AG04449 (cell line): ENCODE results near the gene PRR15L.
A peak's percentile ranks its signal among the peaks of the same experiment; 100 is the strongest.

Source experiments
- CTCF ChIA-PET: fragments of 350-600 bp; formaldehyde crosslinking; extraction: SDS; loops from one replicate; lab custom pipeline; 2021; ENCODE audit warnings: antibody characterized with exemption; lab: Yijun Ruan, JAX
- POLR2A ChIA-PET: fragments of 400-600, 350-600 bp; formaldehyde crosslinking; extraction: SDS; loops from one replicate; lab custom pipeline; 2020; ENCODE audit warnings: antibody characterized with exemption, inconsistent platforms; lab: Yijun Ruan, JAX
- DNase-seq: peaks from one replicate; pipeline ENCODE4 v3.0.0-alpha.2; 2010; ENCODE audit warnings: low read depth, low spot score
- H3K4me3 ChIP-seq: 2 replicates; pipeline ENCODE4 v1.5.1; 2011; ENCODE audit warnings: low read depth, mild to moderate bottlenecking, control low read depth, low read length
- TF ChIP-seq, protein P1 (sequence below): IDR thresholded peaks from one replicate; pipeline ENCODE4 v1.5.1; 2011; ENCODE audit warnings: mild to moderate bottlenecking, moderate library complexity, low read length, control low read depth, inconsistent platforms; ENCODE audit not compliant: insufficient read depth; ENCODE audit errors: missing control alignments

Gene PRR15L

DNA sequence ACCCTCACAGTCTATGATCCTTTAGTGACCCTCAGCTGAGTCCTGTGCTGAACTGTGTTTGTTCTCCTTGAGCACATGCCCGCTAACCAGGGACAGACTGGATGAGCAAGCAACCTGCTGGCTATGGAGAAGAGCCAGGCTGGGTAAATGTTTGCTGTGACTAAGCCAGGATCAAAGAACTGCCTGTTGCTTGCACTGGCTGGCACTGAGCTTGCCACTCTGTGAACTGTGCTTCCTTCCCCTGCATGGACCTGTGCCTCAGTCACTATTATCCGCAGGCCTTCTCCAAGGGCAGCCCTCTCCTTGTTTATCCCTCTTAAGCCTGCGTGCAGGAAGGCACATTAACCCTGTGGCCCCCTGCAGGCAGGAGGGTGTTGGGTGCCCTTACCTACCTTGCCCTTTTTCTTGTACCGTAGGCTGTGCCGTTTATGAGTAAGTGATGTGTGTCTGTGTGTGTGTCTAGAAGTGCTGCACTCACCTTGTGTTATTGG lies 8.9 kb downstream of the PRR15L start:
- TF ChIP-seq, protein P1, sequence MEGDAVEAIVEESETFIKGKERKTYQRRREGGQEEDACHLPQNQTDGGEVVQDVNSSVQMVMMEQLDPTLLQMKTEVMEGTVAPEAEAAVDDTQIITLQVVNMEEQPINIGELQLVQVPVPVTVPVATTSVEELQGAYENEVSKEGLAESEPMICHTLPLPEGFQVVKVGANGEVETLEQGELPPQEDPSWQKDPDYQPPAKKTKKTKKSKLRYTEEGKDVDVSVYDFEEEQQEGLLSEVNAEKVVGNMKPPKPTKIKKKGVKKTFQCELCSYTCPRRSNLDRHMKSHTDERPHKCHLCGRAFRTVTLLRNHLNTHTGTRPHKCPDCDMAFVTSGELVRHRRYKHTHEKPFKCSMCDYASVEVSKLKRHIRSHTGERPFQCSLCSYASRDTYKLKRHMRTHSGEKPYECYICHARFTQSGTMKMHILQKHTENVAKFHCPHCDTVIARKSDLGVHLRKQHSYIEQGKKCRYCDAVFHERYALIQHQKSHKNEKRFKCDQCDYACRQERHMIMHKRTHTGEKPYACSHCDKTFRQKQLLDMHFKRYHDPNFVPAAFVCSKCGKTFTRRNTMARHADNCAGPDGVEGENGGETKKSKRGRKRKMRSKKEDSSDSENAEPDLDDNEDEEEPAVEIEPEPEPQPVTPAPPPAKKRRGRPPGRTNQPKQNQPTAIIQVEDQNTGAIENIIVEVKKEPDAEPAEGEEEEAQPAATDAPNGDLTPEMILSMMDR, result peak; percentile 19
- DNase-seq, result no peak
- ChIA-PET CTCF (interaction anchor here (0.9 to 18.9 kb wide), 33 partner anchors 9 to 192 kb away, joined by 3 to 775 read pairs (median 5); partner anchors contain the start of genes CDK5RAP3, PNPO, PRR15L and SCRN2), POLR2A (interaction anchor here (0.8 to 1.5 kb wide), 2 partner anchors 22 to 69 kb away, joined by 3 read pairs; partner anchors contain the start of gene CDK5RAP3)
- no peak overlapping the region for H3K4me3 ChIP-seq

DNA sequence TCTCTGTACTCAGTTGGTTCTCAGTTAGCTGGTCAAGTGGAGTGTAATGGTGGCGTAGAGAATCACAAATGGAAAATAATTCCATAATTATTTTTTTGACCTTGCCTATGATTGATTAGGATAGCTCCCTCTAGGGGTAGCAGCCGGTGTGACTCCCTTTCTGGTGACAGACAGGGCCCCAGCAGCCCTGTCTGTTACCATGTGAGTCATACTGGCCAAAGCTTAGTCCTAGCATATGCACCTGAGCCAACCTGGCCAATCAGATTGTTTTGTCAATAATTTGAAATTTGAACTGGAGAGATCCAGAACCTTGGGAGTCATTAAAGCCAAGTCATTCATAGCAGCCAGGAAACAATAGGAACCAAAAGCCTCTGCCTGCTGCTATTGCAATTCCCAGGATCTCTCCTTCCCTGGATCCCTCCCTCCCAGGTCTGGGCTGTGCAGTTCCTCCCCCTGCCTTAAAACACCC lies 10.7 kb downstream of the PRR15L start:
- ChIA-PET POLR2A (no interaction called here), CTCF (interaction anchor here (0.7 to 18.9 kb wide), 31 partner anchors 8 to 333 kb away, joined by 3 to 775 read pairs (median 5); partner anchors contain the start of genes CDK5RAP3, LRRC46, MRPL10 and PNPO)
- DNase-seq, result peak; percentile 36
- TF ChIP-seq, protein P1, result peak; percentile 53
- H3K4me3 ChIP-seq, result no peak overlapping the region

DNA sequence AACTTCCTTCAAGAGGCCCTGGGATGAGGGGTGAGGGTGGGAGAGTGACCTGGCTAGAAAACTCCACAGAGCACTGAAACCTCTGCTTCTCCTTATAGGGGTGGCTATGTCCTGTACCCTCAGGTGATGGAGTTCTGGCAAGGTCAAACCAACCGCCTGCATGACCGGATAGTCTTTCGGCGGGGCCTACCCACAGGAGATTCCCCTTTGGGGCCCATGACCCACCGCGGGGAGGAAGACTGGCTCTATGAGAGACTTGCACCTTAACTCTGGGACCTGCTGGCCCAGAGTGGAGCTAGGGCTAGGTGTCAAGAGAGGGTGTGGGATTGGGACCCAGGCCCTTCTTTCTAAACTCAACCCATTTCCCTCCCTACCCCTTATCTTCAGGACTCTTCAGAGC lies 11.2 kb downstream of the PRR15L start:
- DNase-seq, result no peak
- ChIA-PET CTCF (interaction anchor here (0.7 to 18.9 kb wide), 31 partner anchors 7 to 334 kb away, joined by 3 to 775 read pairs (median 5); partner anchors contain the start of genes CDK5RAP3, LRRC46, MRPL10 and PNPO), POLR2A (no interaction called here)
- TF ChIP-seq, protein P1, result no peak
- H3K4me3 ChIP-seq, result no peak overlapping the region

DNA sequence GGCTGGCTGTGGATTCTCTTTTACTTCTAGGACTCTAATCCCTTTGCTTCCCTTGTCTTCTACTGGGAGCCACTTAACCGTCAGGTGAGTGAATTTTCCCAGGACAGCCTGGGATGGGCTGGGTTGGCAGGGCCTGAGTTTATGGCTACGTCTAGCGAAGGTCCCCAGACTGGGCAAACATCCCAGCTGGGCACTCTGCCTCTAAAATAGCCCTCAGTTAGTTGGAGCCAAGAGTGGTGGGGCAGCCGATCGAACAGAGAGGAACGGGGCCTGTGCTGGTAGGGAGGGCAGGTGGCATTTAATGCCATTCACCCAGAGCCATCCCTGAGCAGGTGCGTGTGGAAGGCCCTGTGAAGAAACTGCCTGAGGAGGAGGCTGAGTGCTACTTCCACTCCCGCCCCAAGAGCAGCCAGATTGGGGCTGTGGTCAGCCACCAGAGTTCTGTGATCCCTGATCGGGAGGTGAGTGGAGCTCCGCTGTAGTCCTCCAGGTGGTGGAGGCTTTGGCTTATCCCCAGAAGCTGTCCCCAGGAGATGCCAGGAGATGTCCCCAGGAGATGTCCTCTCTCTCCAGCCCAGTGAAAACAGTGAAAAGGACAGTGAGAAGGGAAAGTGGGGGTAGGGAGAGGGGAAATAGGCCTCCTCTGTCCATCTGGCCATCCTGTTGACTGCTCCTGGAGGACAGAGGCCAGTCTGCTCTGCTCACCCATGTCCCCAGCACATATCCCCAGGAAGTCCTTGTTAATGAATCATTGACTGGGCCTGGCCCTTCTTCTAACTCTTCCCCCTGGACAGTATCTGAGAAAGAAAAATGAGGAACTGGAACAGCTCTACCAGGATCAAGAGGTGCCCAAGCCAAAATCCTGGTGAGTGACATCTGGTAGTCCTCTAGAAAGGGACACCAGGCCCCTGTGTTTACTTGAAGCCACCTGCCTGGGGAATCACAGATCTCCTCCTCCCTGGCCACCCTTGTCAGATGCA lies 11.9 kb downstream of the PRR15L start:
- ChIA-PET CTCF (interaction anchor here (0.9 to 18.9 kb wide), 21 partner anchors 6 to 158 kb away, joined by 3 to 775 read pairs (median 5); partner anchors contain the start of genes CDK5RAP3, PNPO, PRR15L and SCRN2), POLR2A (no interaction called here)
- TF ChIP-seq, protein P1, result no peak
- DNase-seq, result no peak
- no peak overlapping the region for H3K4me3 ChIP-seq

DNA sequence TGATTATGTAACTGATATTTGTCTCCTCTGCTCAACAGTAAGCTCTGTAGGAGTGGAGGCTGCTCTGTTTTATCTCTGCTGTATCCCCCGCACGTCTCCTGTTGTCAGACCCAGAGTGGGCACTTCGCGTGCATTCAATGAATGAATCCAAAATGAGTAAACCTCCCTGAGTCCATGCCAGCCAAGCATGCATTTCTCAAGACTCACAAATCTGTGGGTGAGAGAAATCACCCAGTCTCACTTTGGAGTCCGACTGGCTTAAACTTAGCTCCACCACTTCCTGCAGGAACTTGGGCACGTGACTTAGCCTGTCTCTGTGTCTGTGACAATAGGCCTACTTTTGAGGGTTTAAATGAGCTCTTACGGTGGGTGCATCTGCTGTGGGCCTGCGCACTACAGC lies 12.6 kb downstream of the PRR15L start:
- ChIA-PET POLR2A (no interaction called here), CTCF (interaction anchor here (0.9 to 18.9 kb wide), 11 partner anchors 6 to 152 kb away, joined by 3 to 775 read pairs (median 38); partner anchors contain the start of genes CDK5RAP3, PNPO, PRR15L and SCRN2)
- no peak for DNase-seq
- TF ChIP-seq, protein P1, result no peak
- H3K4me3 ChIP-seq, result no peak overlapping the region
